ENCODE results near the gene SIK3.
"Not testable (repeated sequence)": the region's sequence is repeated elsewhere in the genome, so short reads cannot be mapped to it uniquely, and the experiment has no call there.

Gene SIK3

DNA sequence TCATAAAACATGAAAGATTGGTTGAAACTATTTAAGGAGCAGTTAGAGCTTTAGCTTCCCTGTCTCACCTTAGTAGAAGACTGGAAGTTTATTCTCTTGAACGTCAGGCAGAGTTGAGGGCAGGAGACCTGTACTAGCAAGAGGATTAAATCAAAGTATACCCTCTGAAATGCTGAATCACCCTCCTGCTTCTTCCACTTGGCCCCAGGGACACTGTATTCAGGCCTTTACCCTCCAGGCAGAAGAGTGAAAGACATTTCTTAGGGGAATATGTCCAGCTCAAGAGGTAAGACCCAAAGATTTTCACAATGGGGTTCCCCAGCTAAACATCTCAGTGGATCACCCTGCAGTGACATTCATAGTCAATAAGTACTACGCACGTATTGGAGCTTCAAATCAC lies 287.0 kb downstream of the SIK3 start:
- DNase-seq, result no peak

GRCh38 chr11:116808262-116809175 lies 289.7 kb downstream of the SIK3 start:
- no peak for DNase-seq

- no peak for DNase-seq
These were observed 290.5 kb downstream of the SIK3 start for GRCh38 chr11:116807601-116808261.

DNA sequence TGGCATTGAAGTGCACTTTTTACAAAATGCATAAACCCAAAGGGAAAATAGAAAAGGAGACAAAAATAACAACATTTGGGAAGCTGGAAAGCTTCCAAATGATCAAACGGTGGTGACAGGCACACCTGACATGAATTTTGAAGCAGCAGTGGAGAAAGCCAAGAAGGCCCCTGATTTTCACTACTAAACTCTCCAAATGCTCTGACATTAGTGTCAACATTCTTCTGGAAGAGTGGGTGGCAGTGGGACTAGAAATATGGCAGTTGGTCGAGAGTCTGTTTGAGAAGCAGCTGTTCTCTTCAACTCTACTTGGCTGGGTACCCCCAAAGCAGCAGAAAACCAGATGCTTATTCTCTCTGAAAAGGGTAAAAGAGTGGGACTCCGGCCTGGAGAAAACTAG lies 294.2 kb downstream of the SIK3 start:
- DNase-seq, result no peak

DNA sequence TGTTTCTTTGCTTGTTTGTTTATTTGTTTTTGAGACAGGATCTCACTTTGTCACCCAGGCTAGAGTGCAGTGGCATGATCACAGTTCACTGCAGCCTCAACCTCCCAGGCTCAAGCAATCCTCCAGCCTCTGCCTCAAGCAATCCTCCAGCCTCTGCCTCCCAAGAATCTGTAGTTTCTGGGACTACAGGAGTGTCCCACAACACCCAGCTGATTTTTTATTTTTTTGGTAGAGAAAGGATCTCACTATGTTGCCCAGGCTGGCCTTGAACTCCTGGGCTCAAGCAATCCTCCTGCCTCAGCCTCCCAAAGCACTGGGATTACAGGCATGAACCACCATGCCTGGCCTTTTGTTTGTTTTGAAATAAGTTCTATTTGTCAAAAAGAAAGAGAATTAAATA lies 296.6 kb downstream of the SIK3 start:
- not testable (repeated sequence) for DNase-seq

DNA sequence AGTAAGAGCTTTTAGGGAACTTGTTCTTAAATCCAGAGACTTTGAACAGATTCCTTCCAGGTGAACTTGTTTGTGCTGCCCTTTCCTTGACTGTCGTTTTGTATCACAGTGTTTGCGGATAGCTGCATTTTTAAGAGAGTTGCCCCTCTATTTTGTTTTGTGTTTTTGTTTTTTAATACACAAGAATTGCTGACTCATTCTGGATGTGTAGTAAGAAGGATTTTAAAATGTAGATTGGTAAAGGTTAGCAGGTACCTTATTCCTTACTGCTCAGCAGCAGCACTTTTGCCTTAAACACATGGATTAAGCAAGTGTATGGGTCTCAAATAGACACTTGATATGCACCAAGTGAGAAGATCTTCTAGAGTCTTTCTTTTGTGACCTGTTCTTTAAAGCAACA lies 297.6 kb downstream of the SIK3 start:
- DNase-seq, result no peak

DNA sequence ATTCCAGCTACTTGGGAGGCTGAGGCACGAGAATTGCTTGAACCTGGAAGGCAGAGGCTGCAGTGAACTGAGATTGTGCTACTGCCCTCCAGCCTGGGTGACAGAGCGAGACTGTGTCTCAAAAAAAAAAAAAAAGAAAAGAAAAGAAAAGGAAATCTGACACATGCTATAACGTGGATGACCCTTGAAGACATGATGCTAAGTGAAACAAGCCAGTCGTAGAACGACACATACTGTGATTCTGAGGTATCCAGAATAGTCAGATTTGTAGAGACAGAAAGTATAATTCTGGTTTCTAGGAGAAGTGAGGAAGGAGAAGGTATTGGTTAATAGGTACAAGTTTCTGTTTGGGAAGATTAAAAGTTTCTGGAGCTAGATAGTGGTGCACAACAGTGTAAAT lies 299.9 kb downstream of the SIK3 start:
- no peak for DNase-seq

DNA sequence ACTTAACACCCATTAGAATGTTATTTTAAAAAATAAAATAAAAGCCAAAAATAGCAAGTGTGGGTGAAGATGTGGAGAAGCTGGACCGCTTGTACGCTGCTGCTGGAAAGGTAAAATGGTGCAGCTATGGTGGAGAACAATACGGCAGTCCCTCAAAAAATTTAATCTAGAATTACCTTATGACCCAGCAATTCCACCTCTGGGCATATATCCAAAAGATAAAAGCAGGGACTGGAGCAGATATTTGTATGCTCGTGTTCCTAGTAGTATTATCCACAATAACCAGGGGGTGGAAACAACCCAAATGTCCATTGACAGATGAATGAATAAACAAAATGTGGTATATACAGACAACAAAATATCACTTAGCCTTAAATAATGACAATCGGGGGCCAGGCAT lies 300.4 kb downstream of the SIK3 start:
- DNase-seq, result no peak

- no peak for DNase-seq
These were observed 301.7 kb downstream of the SIK3 start for GRCh38 chr11:116796548-116796947.

DNA sequence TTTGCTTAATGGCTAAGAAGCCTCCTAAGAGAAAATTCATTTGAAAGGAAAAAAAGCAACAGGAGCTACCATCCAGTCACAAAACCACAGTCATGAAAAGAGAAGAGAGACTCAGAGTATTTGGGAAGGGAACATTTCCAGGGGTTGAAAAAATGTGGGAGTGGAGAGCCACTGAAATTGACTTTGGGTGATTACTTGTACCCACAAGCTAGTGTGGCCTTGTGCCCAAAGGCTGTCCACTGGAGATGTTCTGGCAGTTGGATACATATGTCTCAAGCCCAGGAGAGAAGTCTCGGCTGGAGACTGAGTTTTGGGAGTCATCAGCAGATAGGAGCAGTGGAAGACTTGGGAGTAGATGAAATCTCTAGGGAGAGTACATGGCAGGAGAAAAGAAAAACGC lies 303.4 kb downstream of the SIK3 start:
- DNase-seq, result no peak

- no peak for DNase-seq
These were observed 304.5 kb downstream of the SIK3 start for GRCh38 chr11:116793772-116794097.
